ENCODE results near the gene LPGAT1.
"Not testable (repeated sequence)": the region's sequence is repeated elsewhere in the genome, so short reads cannot be mapped to it uniquely, and the experiment has no call there.

The LPGAT1 gene

GRCh38 chr1:211703812-211704537 is 126.6 kb downstream of the LPGAT1 start:
- DNase-seq (ENCODE audit: low read depth): no peak

GRCh38 chr1:211701733-211702132 is 128.8 kb downstream of the LPGAT1 start:
- no peak for DNase-seq (ENCODE audit: low read depth)

- DNase-seq (ENCODE audit: low read depth): no peak
These were observed 131.5 kb downstream of the LPGAT1 start for GRCh38 chr1:211699059-211699458.

- peak; percentile 74 for DNase-seq (ENCODE audit: low read depth)
These were observed 132.2 kb downstream of the LPGAT1 start for GRCh38 chr1:211698161-211699026.

GRCh38 chr1:211697356-211697755 is 133.2 kb downstream of the LPGAT1 start:
- DNase-seq (ENCODE audit: low read depth): no peak

- DNase-seq (ENCODE audit: low read depth): no peak
These were observed 135.3 kb downstream of the LPGAT1 start for GRCh38 chr1:211695135-211695816.

GRCh38 chr1:211693911-211694310 is 136.7 kb downstream of the LPGAT1 start:
- DNase-seq (ENCODE audit: low read depth): not testable (repeated sequence)
